Renal cortical epithelial cell (primary cell): ENCODE data around the gene WDR77. TPM values are rescaled to one million over a fixed set of nuclear protein-coding genes. Genes with fewer than 3 reads are reported as not detected.

Source experiments
- DNase-seq: peaks from one replicate; pipeline ENCODE4 v3.0.0-alpha.2; 2011; ENCODE audit warnings: low read depth
- total RNA-seq: library from RNA; depleted of rRNA; stranded (reverse); fragments of >200 nt; gene quantifications from 2 replicates; pipeline ENCODE4 v1.2.3, GENCODE V29; 2014

The WDR77 gene
- total RNA-seq, result 86.7 and 98.5 TPM in 2 replicates

DNA sequence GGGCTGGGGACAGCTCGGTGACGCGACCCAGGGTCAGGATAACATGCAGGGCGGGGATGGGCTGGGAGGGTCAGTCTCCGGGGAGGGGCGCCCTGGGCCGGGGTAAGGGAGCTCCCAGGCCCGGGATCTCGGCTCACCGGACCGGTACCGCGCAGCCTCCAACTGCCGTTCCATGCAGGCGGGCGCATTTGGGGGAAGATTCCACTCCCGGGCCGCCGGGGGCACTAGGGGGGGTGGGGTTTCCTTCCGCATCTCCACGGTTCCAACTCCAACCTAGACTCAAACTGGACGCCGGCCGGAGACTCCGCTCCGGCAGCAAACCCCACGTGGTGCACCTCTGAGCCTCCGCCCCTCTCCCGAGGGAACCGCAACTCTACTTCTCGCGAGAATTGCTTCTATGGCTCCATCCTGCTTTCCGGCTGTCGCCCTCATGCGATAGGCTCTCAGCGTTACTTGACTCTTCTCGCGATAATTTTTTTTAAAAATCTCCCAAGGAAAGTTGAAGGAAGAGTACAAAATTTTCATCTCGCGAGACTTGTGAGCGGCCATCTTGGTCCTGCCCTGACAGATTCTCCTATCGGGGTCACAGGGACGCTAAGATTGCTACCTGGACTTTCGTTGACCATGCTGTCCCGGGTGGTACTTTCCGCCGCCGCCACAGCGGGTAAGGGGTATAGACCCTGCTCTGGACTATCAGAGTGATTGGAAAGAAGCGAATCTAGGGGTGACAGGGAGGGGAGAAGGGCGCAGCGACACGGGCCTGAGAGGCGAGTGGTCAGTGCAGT lies at the start of gene WDR77, which contains the start of gene ATP5PB:
Gene WDR77 (minus strand): TSS at position 339 of the 785 bp plus-strand sequence. CDS start 87 bp downstream, at position 252.
Gene ATP5PB (plus strand): TSS at position 547 of the 785 bp plus-strand sequence. CDS start 78 bp downstream, at position 625.
- peak; percentile 99 for DNase-seq

DNA sequence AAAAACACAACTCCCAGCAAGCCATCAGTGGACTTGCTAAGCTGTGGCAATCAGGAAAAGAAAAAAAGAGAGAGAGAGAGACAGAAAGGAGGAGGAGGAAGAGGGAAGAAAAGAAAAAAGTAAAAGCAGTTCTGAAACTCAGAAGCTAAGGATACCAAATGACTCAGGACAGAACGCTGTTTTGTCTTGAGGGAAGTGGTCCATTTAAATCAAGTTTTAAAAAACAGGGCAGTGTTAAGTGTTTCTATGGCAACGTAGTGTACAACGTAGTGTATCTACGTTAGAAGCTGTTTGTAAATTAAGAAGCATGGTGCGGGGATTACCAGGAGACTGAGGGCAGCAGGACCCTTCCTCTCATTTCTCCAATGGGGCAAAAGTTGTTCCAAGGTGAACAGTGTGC lies 48.5 kb upstream of the WDR77 start:
- DNase-seq, result no peak

DNA sequence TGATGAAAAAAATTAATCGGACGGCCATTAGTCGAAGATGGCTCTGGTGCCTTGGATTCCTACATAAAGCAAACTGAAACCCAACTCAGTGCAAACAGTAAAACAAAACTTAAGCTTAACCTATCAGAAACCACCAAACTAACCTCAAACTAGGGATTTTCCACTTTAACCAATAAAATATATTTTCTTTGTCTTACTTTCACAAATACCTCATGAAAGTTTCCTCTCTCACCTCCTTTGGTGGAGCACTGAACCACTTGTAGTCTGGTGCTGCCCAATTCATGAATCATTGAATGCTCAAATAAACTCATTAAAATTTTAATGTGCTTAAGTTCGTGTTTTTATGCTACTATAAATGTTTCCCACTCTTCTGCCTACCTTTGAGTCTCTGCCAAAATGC lies 47.3 kb upstream of the WDR77 start:
- DNase-seq, result no peak

DNA sequence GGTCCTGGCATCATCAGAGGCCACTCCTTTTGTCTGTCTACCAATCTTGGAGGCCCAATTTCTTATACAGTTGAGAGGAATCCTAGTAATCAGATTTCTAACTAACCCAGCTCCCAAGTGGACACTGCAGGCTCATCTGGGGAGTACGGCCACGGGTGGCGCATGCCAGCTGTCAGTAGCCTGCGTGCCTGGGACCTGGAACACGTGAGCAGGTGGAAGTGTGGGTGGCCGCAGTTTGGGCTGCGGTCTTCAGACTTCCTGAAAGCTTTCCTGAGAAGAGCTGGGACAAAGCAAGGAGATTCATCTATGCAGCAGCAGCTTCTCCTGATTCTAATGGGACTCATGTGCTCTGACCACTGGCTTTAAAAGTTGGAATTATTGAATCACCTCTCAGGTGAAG lies 42.0 kb upstream of the WDR77 start:
- DNase-seq, result no peak

DNA sequence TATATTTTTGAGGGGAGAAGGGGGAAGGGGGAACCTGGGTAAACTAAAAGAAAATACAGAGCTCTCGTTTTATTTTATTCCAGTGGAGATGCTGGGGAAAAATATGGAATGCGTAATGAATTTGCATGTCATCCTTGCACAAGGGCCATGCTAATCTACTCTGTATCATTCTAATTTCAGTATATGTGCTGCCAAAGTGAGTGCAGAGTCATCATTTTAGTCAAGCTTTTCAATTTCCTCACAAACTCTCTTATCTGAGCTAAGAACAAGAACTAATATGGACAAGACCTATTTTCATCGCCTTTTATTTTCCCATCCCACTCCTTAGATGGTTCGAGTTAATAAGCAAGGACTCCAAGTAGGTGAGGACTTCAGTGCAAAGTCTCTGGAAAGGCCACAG lies 41.2 kb upstream of the WDR77 start:
- no peak for DNase-seq

GRCh38 chr1:111489604-111490003 lies 40.5 kb upstream of the WDR77 start:
- no peak for DNase-seq

- no peak for DNase-seq
These were observed 39.6 kb upstream of the WDR77 start for GRCh38 chr1:111488669-111489068.

- no peak for DNase-seq
These were observed 38.1 kb upstream of the WDR77 start for GRCh38 chr1:111487133-111487532.

GRCh38 chr1:111486431-111486830 lies 37.4 kb upstream of the WDR77 start:
- no peak for DNase-seq

GRCh38 chr1:111484391-111485026 lies 35.5 kb upstream of the WDR77 start:
- no peak for DNase-seq

DNA sequence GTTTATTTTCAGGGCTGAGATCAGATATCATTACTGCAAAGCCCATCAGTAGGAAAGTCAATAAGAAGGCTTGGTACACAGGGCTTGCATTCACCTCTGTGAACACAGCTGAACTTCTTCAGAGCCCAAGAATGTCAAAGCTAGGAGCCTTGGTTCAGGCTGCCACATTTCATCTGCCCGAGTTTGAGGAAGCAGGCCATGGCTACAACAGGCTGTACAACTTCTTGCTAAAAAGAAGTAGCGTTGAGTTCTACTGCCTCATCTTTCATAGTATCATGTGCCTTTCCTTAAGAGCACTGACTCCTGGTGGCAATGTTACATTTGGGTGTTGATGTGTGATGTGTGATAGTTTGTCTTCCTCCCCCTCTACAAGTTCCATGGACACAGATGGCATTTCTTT lies 34.8 kb upstream of the WDR77 start:
- DNase-seq, result no peak

GRCh38 chr1:111483166-111483565 lies 34.1 kb upstream of the WDR77 start:
- DNase-seq, result no peak

DNA sequence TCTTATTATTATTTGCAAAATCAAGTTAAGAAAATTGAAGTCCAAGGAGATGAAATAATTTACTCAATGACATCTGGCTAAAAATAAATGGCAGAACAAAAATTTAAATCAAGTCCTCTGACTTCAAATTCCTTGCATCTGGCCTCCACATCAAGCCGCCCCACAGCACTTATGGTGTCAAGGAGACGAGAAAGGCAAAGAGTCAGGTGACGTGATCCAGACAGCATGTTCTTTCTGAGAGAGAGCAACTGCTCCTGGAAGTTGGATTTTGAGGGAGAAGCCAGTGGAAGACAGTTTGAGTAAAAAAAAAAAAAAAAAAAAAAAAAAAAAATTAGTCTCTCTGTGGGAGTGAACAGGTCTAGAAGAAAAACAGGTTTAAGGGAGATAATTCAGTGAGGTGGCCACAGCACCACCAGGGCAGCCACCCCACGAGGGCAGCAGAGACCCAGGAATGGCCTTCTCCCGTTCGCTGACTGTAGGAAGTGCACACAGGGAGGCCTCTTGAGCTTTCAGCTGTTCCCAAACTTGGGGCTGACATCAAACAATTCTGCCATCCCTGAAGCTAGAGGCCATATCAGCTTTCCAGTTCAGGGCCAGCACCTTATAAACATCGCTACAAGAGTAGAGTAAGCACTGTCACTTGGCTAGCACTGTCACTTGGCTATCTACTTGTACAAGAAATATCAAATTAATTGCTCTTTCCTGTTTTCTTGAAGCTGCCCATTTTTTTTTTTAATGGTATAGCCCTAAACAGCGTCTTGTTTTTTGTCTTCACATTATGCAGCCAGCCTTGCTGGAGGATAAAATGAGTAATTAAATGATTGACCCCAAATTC lies 32.5 kb upstream of the WDR77 start:
- DNase-seq, result peak; percentile 52

DNA sequence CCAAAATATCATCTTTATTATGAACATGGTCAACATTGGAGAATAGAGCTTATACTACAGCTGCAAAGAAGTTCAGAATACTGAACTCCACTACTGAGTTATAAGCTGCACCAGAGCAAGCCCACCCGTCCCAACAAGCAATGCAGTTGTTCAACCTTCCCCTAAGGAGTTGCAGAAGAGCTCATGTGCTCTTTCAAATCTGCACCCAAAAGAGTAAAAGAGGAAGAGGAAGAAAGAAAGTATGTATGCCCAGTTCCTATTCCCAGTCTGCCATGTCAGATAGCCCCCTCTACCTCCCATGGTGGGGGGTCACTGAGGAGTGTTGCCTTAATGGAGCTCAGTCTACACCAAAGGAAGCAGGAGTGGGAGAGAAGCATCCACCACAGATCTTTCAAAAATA lies 31.6 kb upstream of the WDR77 start:
- DNase-seq, result no peak

DNA sequence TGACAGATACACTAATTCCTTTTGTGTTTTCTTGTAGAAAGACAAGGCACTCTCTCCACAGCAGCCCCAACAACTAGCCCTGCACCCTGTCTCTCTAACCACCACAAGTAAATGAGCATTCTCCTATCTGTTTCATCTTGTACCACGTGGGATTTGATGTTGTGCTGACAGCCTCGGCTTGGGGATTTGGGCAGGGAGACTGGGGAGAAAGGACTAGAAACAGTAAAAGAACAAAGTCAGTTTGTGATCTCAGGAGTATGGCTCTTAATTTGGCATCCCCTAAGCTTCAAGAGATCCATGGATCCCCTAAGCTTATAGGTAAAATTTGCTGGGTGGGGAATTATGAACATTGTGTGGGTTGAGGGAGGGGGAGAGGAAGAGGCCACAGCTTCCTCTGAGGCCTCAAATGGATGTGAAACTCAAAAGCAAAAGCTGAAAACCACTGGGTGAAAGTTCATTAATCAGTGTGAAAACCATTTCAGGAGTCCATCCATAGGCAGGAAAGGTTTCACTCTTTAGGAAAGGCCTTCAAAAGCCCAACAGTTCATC lies 27.8 kb upstream of the WDR77 start:
- DNase-seq, result no peak

GRCh38 chr1:111476214-111476613 lies 27.2 kb upstream of the WDR77 start:
- no peak for DNase-seq

DNA sequence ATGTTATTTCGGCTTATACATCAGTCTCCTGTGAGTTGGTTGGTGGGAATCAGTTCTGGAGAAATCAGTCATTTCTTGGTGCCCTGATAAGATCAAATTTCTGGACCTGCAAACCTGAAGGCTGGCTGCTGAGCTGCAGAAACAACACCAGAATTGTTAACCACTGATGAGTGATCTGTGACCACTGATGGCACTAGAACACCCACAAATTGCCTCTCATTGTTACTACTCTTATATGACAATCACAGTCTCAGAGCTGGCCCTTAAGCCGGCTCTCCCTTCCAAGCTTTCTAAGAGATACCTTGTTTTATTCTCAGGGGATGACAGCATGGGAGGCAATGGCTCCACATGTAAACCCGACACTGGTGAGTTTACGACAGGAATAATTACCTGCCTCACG lies 26.6 kb upstream of the WDR77 start:
- DNase-seq, result no peak

DNA sequence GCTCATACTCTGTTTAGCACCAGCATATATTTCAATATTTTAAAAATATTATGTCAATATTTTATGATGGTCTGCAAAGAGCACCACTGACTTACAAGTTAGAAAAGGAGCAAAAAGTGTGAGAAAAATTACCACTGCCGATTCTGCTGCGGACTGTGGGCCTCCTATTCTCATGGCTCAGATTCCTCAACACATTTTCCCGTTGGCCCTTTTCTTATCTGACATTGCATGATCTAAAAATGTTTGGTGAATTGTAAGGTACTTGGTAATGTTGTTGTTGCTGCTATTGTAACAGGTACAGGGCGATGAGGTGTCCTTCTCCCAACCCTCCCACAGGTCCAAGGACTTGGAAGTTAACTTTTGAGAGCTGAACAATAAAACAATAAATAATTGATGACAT lies 25.5 kb upstream of the WDR77 start:
- no peak for DNase-seq

GRCh38 chr1:111474106-111474505 lies 25.1 kb upstream of the WDR77 start:
- no peak for DNase-seq

DNA sequence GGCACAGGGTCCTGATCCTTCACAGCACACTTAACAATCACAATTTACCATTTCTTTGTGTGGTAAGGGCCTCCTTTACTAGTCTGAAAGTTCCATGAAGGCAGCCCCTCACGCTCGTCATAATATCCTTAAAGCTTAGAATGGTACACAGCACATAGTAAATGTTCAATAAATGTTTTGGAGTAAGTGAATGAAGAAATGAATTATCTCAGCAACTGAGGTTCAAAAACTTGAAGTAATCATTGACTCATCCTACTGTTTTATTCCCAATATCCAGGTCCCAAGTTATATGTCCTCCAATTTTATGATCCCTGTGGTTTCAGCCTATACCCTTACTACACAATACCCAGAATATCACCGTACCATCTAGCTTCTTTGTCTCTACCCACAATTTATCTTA lies 22.5 kb upstream of the WDR77 start:
- DNase-seq, result no peak

- DNase-seq, result no peak
These were observed 22.0 kb upstream of the WDR77 start for GRCh38 chr1:111471012-111471411.

DNA sequence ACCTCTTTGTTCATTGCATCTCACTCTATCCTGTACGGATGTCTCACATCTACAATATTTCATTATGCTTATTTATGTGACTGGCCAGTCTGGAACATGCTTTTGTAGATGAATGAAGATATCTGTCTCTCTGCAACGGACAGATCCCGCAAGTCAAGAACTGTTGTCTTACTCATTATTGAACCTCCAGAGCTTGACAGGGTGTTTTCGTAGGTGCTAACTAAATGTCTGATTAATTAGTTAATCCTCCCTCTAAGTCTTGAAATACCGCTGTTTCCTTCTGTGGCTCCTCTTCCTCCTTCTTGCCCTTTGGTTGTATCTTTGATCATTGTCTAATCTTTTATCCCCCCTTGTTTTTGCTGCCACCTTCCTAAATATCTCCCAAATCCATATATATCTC lies 21.5 kb upstream of the WDR77 start:
- DNase-seq, result no peak
